SU-DHL-6 (cell line): Measurements from ENCODE around the gene MYBL2.

ENCODE experiments used
- H2AFZ ChIP-seq: fragments of 200-600 bp; sonication (generic); 2 replicates; pipeline ENCODE4 v1.6.1; 2014; ENCODE audit warnings: low read depth, mild to moderate bottlenecking, moderate library complexity, mixed read lengths, antibody characterized with exemption, low read length; ENCODE audit not compliant: severe bottlenecking
- H3F3A ChIP-seq: fragments of 200-600 bp; shearing (Covaris generic); 2 replicates; pipeline ENCODE4 v1.6.0; 2016; ENCODE audit warnings: antibody characterized with exemption, mild to moderate bottlenecking; ENCODE audit not compliant: insufficient read depth
- H3K27ac ChIP-seq: fragments of 200-600 bp; sonication (generic); 2 replicates; pipeline ENCODE4 v1.5.1; 2016; ENCODE audit warnings: low read depth, mild to moderate bottlenecking, low read length, moderate library complexity, mixed read lengths
- H3K27me3 ChIP-seq: fragments of 200-600 bp; sonication (generic), shearing (Covaris generic); 2 replicates; pipeline ENCODE4 v1.6.0; 2014; ENCODE audit warnings: mild to moderate bottlenecking, low read length
- H3K36me3 ChIP-seq: fragments of 200-600 bp; sonication (generic); 2 replicates; pipeline ENCODE4 v1.6.1; 2014; ENCODE audit warnings: mild to moderate bottlenecking, low read length, mixed read lengths
- H3K4me2 ChIP-seq: fragments of 300-600, 200-600 bp; shearing (Covaris generic), sonication (generic); 2 replicates; pipeline ENCODE4 v1.6.0; 2014; ENCODE audit warnings: low read length, low read depth, mild to moderate bottlenecking; ENCODE audit not compliant: poor library complexity, severe bottlenecking
- H3K4me3 ChIP-seq: fragments of 200-600 bp; sonication (generic); 2 replicates; pipeline ENCODE4 v1.5.1; 2014; ENCODE audit warnings: antibody characterized with exemption, low read length, mild to moderate bottlenecking, mixed read lengths; ENCODE audit not compliant: insufficient read depth, poor library complexity, severe bottlenecking
- H3K79me2 ChIP-seq: fragments of 200-600 bp; sonication (generic); 2 replicates; pipeline ENCODE4 v1.6.1; 2014; ENCODE audit warnings: mild to moderate bottlenecking, low read length, moderate library complexity; ENCODE audit not compliant: insufficient read depth
- H3K9ac ChIP-seq: fragments of 200-600 bp; sonication (generic); 2 replicates; pipeline ENCODE4 v1.7.0; 2014; ENCODE audit warnings: mild to moderate bottlenecking, low read length
- H3K9me2 ChIP-seq: fragments of 200-600 bp; sonication (generic); replicated peaks from 2 replicates; pipeline ENCODE4 v1.6.1; 2014; ENCODE audit warnings: low read length; ENCODE audit not compliant: insufficient read depth
- H3K9me3 ChIP-seq: fragments of 200-600 bp; sonication (generic); 2 replicates; pipeline ENCODE4 v1.6.1; 2014; ENCODE audit warnings: low read length, mixed read lengths; ENCODE audit not compliant: insufficient read depth
- H4K20me1 ChIP-seq: fragments of 200-600 bp; sonication (generic); 2 replicates; pipeline ENCODE4 v1.6.1; 2014; ENCODE audit warnings: low read depth, mild to moderate bottlenecking, antibody characterized with exemption, low read length, moderate library complexity, mixed read lengths
- EZH2phosphoT487 ChIP-seq: fragments of 200-600 bp; sonication (generic), shearing (Covaris generic); conservative IDR thresholded peaks from 2 replicates; pipeline ENCODE4 v1.6.1; 2018; ENCODE audit warnings: mild to moderate bottlenecking, antibody characterized with exemption, low read length, moderate library complexity, mixed read lengths
- TF ChIP-seq, protein P1 (sequence below): fragments of 200-600 bp; sonication (generic); IDR thresholded peaks from one replicate; pipeline ENCODE4 v1.5.1; 2017; ENCODE audit warnings: antibody characterized with exemption, mild to moderate bottlenecking, low read length, moderate library complexity; ENCODE audit not compliant: insufficient read depth, poor library complexity, severe bottlenecking

MYBL2 gene

DNA sequence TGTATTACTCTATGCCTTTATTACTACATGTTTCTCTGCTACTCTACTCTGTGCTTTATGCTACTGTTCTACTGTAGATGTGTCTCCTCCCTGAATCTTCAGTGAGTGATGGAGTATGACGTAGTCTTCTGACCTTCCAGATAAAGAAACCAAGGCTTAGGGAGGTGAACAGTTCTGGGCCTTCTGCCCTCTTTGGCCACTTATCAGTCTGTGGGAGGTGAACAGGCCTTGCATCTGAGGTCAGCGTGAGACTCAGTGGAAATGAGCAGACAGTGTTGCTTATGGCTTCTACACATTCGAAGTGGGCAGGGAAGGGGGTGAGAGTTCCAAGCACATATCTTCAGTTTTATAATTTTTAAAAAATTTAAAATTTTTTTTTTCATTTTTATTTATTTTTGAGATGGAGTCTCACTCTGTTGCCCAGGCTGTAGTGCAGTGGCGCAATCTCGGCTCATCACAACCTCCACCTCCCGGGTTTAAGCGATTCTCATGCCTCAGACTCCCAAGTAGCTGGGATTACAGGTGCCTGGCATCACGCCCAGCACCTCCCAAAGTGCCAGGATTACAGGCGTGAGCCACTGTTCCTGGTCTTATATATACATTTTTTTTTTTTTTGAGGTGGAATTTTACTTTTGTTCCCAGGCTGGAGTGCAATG, 24.2 kb downstream of the MYBL2 start:
- H3K27ac ChIP-seq: no peak overlapping the region
- H2AFZ ChIP-seq: no peak overlapping the region
- peaks cover 14% of the 10 kb centered on the region; the same call in 1 of the 2 replicates for H3F3A ChIP-seq
- no peaks in the 10 kb centered on the region for H3K9me2 ChIP-seq
- no peaks in the 10 kb centered on the region for H3K9me3 ChIP-seq
- no peak overlapping the region for H3K9ac ChIP-seq
- peaks cover 29% of the 10 kb centered on the region for H3K79me2 ChIP-seq
- no peak for TF ChIP-seq EZH2phosphoT487
- TF ChIP-seq, protein P1, sequence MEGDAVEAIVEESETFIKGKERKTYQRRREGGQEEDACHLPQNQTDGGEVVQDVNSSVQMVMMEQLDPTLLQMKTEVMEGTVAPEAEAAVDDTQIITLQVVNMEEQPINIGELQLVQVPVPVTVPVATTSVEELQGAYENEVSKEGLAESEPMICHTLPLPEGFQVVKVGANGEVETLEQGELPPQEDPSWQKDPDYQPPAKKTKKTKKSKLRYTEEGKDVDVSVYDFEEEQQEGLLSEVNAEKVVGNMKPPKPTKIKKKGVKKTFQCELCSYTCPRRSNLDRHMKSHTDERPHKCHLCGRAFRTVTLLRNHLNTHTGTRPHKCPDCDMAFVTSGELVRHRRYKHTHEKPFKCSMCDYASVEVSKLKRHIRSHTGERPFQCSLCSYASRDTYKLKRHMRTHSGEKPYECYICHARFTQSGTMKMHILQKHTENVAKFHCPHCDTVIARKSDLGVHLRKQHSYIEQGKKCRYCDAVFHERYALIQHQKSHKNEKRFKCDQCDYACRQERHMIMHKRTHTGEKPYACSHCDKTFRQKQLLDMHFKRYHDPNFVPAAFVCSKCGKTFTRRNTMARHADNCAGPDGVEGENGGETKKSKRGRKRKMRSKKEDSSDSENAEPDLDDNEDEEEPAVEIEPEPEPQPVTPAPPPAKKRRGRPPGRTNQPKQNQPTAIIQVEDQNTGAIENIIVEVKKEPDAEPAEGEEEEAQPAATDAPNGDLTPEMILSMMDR: no peak
- no peak overlapping the region for H3K4me3 ChIP-seq
- no peaks in the 10 kb centered on the region for H4K20me1 ChIP-seq
- H3K27me3 ChIP-seq: no peaks in the 10 kb centered on the region
- H3K36me3 ChIP-seq: peaks cover 29% of the 10 kb centered on the region
- no peak overlapping the region for H3K4me2 ChIP-seq

DNA sequence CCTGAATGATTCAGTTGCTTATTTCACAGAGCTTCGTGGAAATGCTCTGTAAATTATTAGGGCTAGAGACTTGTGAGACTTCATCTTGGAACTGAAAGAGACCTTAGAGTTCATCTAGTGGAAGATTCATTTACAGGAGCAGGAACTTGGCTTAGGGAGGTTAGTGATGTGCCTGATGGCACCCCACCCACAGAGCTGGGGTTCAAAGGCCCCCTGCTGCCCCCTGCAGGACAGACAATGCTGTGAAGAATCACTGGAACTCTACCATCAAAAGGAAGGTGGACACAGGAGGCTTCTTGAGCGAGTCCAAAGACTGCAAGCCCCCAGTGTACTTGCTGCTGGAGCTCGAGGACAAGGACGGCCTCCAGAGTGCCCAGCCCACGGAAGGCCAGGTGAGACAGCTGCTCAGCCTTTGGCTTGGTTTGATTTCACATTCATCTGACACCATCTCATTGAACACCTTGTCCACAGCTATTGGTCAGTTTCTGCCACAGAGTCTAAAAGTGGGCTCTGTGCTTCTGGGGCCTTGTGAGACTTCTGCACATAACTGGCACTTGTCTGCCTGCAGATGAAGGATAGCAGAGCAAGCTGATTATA, 25.1 kb downstream of the MYBL2 start:
- Histone ChIP-seq H3K9ac (no peak overlapping the region), H3K4me2 (no peak overlapping the region), H4K20me1 (no peaks in the 10 kb centered on the region), H3K4me3 (no peak overlapping the region), H3F3A (peaks cover 12% of the 10 kb centered on the region; the same call in 1 of the 2 replicates), H3K36me3 (peaks cover 26% of the 10 kb centered on the region), H3K27me3 (no peaks in the 10 kb centered on the region), H2AFZ (no peak overlapping the region), H3K79me2 (peaks cover 22% of the 10 kb centered on the region), H3K27ac (no peak overlapping the region), H3K9me2 (no peaks in the 10 kb centered on the region), H3K9me3 (no peaks in the 10 kb centered on the region)
- no peak for TF ChIP-seq EZH2phosphoT487
- TF ChIP-seq, protein P1: peak; percentile 30

DNA sequence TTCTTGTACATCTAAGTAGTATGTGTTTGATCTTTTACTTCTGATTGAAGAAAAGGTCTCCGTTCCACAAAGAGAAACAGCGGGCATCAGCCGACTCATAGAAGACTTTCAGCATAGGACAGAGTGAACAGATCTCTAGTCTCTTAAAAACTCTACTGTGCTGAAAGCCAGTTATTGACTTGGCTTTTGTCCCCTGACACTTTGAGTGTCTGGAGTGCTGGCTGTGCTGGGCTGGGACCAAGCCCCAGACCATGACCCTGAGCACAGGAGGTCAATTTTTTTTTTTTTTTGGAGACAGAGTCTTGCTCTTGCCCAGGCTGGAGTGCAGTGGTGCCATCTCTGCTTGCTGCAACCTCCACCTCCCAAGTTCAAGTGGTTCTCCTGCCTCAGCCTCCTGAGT, 27.8 kb downstream of the MYBL2 start:
- H3K9ac ChIP-seq: no peak overlapping the region
- peaks cover 7% of the 10 kb centered on the region; the same call in 1 of the 2 replicates for H3F3A ChIP-seq
- H3K36me3 ChIP-seq: peaks cover 28% of the 10 kb centered on the region
- no peaks in the 10 kb centered on the region for H3K9me3 ChIP-seq
- no peaks in the 10 kb centered on the region for H3K27me3 ChIP-seq
- no peak overlapping the region for H3K27ac ChIP-seq
- no peak overlapping the region for H3K4me3 ChIP-seq
- H3K79me2 ChIP-seq: peaks cover 21% of the 10 kb centered on the region
- H3K9me2 ChIP-seq: no peaks in the 10 kb centered on the region
- H2AFZ ChIP-seq: no peak overlapping the region
- no peak overlapping the region for H3K4me2 ChIP-seq
- TF ChIP-seq, protein P1: no peak
- no peak for TF ChIP-seq EZH2phosphoT487
- no peaks in the 10 kb centered on the region for H4K20me1 ChIP-seq
